Esophagus muscularis mucosa (tissue), 3 donors: Measurements from ENCODE around the gene PNPLA6.

Source experiments
- CTCF ChIP-seq, 3 experiments: fragments of 200-600 bp in 2 of 3; fragments of 450-650 bp in 1 of 3; sonication (generic) in 2 of 3; IDR thresholded peaks; one replicate each; pipeline ENCODE4 v1.5.1; 2017 to 2019; ENCODE audit warnings: antibody characterized with exemption in 3 of 3, mild to moderate bottlenecking in 2 of 3, moderate library complexity in 1 of 3
- POLR2A ChIP-seq: fragments of 450-650 bp; IDR thresholded peaks from one replicate; pipeline ENCODE4 v1.6.1; 2017; ENCODE audit warnings: antibody characterized with exemption, moderate library complexity, mild to moderate bottlenecking, low read depth

GRCh38 chr19:7603919-7604318 is 68.4 kb downstream of the PNPLA6 start:
- TF ChIP-seq CTCF (IDR thresholded peaks at IDR 0.05) (no peak), POLR2A (no peak)
